Stimulated activated CD8-positive, alpha-beta memory T cell treated with anti-CD3 and anti-CD28 coated beads, Interleukin-12 subunit alpha, Interleukin-12 subunit beta, amount 100 ng/mL, for 24 hours (primary cell): Measurements from ENCODE around the gene ITGB1.
A peak's percentile ranks its signal among the peaks of the same experiment; 100 is the strongest.
"Not testable (repeated sequence)": the region's sequence is repeated elsewhere in the genome, so short reads cannot be mapped to it uniquely, and the experiment has no call there.

Experiments used
- DNase-seq: peaks from one replicate; pipeline ENCODE4 v3.0.0-alpha.2; 2020; ENCODE audit errors: extremely low read depth

Gene ITGB1

GRCh38 chr10:32958085-32959005 lies at the start of gene ITGB1:
TSS of gene ITGB1 (minus strand) at chr10:32958230. CDS start at chr10:32935558, 22,672 bp downstream.
- peak; percentile 62 for DNase-seq

DNA sequence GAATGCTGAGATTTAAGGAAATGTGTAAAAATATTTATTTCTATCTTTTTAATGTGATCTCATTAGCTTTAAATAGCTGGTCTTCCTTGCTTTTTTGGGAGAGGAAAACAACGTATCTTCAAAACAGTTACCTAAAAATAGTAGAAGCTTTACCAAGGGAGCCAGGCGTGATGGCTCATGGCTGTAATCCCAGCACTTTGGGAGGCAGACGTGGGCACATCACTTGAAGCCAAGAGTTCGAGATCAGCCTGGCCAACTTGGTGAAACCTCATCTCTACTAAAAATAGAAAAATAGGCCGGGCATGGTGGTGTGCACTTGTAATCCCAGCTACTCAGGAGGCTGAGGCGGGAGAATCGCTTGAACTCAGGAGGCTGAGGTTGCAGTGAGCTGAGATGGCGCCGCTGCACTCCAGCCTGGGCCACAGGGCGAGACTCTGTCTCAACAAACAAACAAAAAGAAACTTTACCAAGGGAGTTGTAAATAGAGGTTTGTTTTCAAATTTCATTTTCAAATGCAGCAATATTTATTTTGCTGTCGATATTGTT lies 48.4 kb upstream of the ITGB1 start:
- DNase-seq = no peak

GRCh38 chr10:33005322-33006301 lies 47.6 kb upstream of the ITGB1 start:
- no peak for DNase-seq

DNA sequence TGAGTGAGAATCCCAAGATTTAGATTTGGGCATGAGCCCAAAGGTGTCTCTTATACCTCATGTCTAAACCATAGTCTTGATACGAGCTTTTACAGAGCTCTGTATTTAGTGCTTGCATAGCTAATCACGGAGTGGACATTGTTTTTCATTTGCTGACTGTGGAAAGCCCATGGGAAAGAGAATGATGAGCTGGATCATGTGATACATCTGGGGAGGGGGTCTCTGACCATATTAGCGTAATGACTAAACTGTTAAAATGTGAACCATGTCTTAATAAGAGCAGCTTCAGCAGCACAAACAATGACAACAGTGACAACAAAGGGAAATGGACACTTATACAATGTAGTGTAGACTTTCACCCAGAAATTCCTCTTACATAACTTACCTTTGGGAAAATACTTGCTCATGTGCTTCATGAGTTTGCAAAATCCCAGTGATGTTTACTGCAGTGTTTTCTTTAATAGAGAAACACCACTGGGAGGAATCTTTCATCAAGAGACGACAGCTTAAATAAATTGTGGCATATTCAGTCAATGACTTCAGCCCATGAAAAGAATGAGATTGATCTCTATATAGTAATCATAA lies 44.0 kb upstream of the ITGB1 start:
- no peak for DNase-seq

DNA sequence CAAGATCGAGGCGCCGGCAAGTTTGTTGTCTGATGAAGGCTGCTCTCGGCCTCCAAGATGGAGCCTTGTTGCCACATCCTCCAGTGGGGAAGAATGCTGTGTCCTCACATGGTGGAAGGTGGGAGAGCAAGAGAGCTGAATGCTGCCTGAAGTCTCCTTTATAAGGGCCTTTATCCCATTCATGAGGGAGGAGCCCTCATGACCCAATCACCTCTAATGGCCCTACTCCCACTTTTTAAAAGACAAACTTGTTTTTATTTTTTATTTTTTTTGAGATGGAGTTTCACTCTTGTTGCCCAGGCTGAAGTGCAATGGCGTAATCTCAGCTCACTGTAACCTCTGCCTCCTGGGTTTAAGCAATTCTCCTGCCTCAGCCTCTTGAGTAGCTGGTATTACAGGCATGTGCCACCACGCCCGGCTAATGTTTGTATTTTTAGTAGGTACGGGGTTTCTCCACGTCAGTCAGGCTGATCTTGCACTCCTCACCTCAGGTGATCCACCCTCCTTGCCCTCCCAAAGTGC lies 40.1 kb upstream of the ITGB1 start:
- DNase-seq = not testable (repeated sequence)

DNA sequence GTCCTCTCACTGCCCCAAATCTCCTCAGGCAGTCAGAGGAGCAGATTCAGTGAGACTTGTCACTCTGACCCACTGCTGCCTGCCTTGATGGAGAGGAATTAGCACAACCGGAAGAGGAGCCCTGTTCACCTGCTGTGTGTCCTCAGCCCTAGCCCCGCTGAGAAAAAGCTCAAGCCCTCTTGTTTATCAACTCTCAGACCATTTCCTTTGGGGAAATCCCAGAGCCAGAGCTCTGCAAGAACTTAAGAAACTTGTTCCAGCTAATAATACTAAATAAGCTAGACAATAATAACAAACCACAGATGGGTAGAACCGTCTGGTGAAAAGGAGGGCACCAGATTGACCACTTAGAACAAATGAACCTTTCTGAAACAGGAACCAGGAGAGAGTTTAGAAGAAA lies 37.7 kb upstream of the ITGB1 start:
- no peak for DNase-seq

DNA sequence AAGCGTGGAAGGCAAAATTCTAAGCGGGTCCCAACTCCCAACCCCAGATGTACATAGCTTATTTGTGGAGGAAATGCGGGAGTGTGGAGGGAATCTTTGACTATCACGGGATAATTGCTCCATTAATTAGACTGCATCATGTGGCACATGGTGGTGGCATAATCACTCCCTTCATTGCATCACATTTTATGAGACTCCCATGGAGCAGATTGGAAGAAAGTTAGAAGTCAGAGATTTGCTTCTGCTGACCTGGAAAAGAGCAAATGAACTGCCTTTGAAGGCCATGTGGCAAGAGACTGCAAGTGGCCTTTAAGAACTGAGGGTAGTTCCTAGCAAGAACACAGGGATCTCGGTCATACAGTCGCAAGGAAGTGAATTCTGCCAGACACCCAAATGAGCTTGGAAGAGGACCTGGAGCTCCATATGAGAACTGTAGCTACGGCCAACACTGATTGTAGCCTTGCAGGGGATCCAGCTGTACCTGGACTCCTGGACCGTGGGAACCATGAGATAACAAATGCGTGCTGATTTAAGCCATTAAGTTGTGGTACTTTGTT lies 37.1 kb upstream of the ITGB1 start:
- no peak for DNase-seq

- not testable (repeated sequence) for DNase-seq
These were observed 36.6 kb upstream of the ITGB1 start for GRCh38 chr10:32994632-32995031.

DNA sequence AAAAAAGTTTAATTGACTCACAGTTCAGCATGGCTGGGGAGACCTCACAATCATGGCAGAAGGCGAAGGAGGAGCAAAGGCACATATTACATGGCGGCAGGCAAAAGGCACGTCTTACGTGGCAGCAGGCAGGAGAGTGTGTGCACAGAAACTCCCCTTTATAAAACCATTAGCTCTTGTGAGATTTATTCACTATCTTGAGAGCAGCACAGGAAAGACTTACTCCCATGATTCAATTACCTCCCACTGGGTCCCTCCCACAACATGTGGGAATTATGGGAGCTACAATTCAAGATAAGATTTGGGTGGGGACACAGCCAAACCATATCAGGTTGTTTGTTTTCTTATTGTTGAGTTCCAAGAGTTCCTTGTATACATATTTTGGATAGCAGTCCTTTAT lies 34.3 kb upstream of the ITGB1 start:
- DNase-seq = not testable (repeated sequence)

DNA sequence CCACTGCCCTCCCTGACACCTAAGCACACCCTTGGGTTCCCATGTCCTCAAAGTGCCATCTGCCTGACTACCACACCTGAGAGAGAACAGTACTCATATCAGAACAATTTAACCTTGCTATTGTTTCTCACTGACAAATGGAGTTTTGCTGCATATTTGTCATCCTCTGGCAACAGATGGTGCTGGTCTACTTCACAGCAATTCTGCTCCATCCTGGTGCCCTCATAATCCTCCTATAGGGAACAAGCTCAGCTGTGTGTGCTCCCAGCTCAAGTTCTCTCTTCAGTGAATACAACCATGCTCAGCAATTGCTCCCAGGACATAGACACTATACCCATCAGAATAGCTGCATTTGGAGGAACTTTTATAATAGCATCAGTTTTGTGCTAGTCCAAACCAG lies 32.8 kb upstream of the ITGB1 start:
- DNase-seq = no peak

GRCh38 chr10:32988604-32989003 lies 30.6 kb upstream of the ITGB1 start:
- DNase-seq = no peak

- no peak for DNase-seq
These were observed 29.1 kb upstream of the ITGB1 start for GRCh38 chr10:32987172-32987571.

GRCh38 chr10:32985775-32986350 lies 27.8 kb upstream of the ITGB1 start:
- no peak for DNase-seq

- no peak for DNase-seq
These were observed 27.3 kb upstream of the ITGB1 start for GRCh38 chr10:32985341-32985764.

GRCh38 chr10:32984003-32984600 lies 26.1 kb upstream of the ITGB1 start:
- no peak for DNase-seq

GRCh38 chr10:32982911-32983909 lies 25.2 kb upstream of the ITGB1 start:
- DNase-seq = no peak

GRCh38 chr10:32982293-32982709 lies 24.3 kb upstream of the ITGB1 start:
- DNase-seq = no peak

DNA sequence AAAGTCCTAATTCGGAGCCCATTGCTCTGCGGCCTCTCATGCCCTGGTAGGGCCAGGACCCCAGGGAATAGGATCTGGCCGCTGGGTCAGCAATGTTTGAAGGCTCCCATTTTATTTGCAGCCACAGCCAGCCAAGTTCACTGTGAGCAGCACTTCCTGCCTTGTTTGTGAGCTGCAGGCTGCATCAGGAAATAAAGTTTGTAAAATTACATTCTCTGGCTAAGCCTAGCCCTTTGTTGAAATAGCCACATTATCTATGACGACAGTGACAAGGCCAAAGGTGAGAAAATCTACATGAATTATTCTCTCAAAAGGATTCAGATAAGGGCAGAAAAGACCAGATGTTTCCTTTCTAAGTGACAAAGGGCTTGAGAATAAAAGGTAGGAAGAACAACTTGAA lies 23.7 kb upstream of the ITGB1 start:
- DNase-seq = no peak
